Stimulated activated CD4-positive, alpha-beta T cell treated with anti-CD3 and anti-CD28 coated beads, Interleukin-1b, Interleukin-23, amount 100 ng/mL, for 4 hours (primary cell): ENCODE measurements around the gene FTCD.

ENCODE experiments used
- DNase-seq, 2 donors: peaks; one replicate each; pipeline ENCODE4 v3.0.0-alpha.2; 2020; ENCODE audit warnings: low read depth in 2 of 2

Gene FTCD

DNA sequence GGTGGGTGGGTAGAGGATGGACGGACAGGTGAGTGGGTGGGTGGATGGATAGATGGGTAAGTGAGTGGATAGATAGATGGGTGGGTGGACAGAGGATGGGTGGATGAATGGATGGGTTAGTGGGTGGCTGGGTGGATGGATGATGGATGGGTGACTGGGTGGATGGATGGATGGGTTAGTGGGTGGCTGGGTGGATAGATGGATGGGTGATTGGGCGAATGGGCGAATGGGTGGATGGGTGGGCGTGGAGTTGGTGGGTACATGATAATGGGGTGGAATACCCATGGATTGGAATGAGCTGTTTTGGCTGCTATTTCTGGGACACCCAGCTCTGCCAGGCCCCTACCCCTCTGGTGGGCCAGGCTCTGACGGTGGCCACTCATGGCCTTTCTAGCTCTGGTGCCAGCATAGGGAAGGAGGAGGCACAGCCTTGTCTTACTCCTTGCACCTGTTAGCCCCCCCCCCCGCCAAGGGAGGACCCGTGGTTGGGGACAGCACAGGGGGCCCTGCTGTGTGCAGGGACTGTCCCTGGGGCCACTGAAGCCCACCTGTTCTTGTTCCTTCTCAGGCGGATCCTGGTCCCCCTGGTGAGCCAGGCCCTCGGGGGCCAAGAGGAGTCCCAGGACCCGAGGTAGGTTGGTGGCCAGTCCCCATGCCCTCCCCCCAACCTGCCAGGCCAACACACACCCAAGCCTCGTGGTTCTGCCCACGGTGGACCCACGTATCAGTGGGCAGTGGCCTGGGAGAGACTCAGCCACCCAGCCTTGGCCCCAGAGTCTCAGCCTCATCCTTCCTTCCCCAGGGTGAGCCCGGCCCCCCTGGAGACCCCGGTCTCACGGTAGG, 31.1 kb downstream of the FTCD start:
- DNase-seq, result no peak

DNA sequence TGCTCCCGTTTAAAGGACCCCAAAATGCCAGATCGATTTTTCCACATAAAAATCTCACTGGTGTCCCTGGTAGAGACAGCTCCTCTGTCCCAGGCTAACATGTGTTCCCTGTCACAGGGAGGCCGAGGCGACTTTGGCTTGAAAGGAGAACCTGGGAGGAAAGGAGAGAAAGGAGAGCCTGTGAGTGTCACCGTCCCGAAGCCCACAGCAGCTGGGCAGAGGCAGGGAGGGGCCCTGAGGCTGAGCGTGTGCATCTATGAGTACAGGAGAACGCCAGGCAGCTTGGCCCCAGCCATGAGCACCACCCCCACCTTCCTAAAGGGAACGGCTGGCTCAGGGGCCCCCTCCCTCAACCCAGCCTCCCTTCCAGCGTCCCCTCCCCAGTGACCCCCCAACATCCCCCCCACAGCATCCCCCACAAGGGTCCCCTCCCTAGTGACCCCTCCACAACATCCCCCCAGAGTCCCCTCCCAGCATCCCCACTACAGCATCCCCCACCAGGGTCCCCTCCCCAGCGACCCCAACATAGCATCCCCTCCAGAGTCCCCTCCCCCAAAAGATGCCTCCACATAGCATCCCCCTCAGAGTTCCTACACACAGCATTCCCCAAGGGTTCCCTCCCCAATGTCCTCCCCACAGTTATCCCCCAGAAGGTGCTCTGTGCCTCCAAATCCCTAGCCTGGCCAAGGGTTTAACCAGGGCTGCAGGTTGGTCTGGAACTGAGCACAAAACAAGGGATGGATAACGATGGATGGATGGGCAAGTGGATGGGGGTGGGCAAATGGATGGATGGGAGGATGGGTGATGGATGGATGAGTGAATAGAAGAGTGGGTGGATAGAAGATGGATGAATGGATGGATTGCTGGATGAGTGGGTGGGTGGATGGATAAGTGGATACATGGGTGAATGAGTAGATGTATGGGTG, 32.4 kb downstream of the FTCD start:
- DNase-seq, result no peak

DNA sequence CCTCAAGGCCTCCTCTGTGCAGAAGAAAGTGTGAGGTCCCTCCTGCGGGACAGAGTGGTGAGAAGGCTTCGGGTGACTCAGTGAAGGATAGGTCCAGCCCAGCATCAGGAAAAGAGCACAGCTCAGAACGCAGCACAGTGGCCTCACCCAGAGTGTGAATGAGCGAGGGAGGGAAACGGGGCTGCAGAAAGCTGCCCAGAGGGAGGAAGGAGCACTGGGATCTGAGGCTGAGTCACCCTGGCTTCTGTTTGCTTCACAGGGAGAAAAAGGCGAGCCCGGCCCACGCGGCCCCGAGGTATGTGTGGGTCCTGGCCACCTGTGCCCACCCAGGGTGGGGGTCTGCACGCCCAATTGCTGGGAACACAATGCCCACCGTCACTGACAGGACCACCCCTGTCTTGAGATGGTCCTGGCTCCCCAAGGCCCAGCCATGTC, 33.1 kb downstream of the FTCD start:
- DNase-seq, result no peak

DNA sequence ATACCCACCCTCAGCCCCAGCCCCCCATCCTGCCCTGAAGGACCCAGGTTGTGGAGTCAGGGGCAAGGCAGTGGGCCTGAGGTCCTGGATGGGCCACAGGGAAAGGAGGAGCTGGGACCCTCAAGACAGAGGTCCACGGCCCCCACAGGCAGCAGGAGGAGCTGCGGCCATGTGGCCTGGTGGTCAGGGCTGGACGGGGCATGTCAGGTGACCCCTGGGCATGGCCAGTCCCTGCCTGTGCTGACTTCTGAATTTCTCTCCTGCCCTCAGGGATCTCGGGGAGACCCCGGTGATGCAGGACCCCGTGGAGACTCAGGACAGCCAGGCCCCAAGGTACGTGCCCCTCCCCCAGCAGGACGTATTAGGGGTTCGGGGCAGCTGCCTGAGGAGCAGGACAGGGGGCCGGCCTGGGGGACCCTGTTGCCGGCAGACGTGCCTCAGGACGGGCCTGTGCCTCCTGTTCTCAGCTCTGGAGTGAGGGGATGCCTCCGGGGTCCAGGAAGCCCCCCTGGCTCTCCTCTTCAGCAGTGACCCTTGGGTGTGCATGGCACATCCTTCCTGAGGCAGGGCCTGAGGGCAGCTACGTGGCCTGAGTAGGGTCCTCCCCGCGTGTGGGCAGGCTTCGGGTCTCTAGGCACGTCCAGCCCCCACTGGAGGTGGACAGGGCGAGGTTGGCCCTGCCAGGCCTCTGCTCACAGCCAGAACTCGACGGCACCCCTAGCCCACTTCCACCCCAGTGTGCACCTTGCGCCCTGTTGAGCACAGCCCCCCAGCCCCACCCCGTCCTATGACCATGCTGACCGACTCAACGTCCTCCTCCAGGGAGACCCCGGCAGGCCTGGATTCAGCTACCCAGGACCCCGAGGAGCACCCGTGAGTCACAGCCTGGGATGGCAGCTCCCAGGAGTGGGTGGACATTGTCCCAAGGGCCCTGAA, 33.8 kb downstream of the FTCD start:
- DNase-seq, result no peak

- no peak for DNase-seq
Measured at GRCh38 chr21:46120301-46121285, 34.8 kb downstream of the FTCD start.

GRCh38 chr21:46119637-46120271, 35.6 kb downstream of the FTCD start:
- no peak for DNase-seq

GRCh38 chr21:46119144-46119636, 36.2 kb downstream of the FTCD start:
- no peak for DNase-seq

DNA sequence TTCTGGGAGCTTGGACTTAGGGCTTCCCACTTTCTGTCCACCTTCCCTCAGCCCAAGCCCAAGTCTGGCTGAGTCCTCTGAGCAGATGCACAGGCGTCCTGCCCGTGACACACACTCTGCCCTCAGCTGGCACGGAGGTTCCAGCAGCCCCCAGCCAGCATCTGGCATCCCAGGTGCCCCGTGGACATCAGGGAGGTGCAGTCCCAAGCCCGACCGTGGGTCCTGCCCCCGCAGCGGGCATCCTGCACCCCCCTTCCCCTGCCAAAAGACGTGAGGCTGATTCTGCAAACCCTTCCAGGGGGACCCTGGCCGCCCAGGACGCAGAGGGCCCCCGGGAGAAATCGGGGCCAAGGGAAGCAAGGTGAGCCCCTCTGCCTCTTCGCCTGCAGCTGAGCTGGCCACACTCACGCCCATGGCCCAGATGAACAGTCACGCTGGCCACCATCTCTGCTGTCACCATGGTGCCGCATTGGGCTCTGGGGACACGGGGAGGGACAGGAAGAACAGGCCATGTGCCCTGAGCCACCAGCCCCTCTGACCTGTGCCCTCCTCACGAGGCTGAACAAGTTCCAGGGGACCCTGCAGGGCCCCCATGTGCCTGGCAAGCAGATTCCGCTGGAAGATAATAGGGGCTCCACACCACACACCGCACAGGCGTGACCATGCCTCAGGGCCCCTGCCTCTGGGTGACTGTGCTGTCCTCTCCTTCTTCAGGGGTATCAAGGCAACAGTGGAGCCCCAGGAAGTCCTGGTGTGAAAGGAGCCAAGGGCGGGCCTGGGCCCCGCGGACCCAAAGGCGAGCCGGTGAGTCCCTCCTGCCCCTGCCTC, 36.8 kb downstream of the FTCD start:
- DNase-seq, result no peak

DNA sequence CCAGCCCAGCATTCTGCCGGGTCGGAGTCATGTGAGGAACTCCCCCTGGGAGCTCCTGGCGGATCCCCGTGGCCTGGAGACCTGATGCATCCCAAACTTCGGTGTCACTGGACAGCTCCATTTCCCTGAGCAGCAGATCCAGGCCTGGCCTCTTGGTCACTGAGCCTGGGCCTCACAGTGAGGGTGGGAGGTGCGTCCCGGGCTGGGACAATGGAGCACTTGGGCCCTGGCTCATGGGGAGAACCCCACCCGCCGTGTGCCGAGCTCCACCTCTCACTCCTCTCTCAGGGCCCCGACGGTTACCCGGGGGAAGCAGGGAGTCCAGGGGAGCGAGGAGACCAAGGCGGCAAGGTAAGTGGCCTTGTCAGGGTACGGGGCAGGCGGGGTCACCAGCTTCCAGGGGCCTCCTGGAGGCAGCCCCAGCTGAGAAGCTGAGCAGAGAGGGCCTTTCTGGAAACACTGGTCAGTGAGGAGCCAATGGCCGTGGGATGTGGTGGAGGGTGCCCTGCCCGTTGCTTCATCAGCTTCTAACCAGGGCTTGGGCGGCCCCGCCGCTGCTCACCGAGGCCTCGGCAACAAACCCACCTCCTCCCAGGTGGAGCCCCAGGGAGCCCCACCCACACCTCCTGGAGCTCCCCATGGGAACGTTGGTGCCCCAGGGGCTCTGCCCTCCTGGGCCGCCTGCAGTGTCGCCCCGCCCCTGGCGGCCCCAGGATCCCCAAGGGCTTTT, 37.6 kb downstream of the FTCD start:
- no peak for DNase-seq

GRCh38 chr21:46116776-46117585, 38.4 kb downstream of the FTCD start:
- DNase-seq, result no peak

DNA sequence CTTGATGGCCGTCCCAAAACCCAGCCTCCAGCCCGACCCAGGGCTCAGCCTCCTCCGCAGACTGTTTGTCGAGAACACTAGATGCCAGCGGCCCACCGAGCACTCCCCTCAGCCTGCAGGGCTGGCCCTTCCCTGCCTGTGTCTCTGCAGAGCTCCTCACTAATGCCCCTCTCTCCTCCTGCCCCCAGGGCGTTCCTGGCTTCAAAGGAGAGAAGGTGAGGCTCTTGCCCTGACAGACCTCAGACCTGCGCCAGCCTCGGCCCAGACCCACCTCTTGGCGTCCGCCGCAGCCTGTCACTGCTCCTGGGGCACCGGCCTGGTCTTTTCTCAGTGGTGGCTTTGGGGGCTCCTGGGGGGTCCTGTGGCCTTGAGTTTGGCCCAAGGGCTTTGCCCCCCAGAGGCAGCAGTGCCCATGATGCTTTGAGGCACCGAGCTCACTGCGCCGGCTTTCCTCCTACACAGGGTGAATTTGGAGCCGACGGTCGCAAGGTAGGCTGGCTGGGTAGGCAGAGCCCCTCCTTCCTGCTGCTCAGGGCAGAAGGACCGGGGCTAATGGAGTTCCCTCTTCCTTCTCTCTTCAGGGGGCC, 39.1 kb downstream of the FTCD start:
- DNase-seq, result no peak

- DNase-seq, result no peak
Measured at GRCh38 chr21:46115441-46116188, 39.8 kb downstream of the FTCD start.

GRCh38 chr21:46114963-46115362, 40.4 kb downstream of the FTCD start:
- no peak for DNase-seq

DNA sequence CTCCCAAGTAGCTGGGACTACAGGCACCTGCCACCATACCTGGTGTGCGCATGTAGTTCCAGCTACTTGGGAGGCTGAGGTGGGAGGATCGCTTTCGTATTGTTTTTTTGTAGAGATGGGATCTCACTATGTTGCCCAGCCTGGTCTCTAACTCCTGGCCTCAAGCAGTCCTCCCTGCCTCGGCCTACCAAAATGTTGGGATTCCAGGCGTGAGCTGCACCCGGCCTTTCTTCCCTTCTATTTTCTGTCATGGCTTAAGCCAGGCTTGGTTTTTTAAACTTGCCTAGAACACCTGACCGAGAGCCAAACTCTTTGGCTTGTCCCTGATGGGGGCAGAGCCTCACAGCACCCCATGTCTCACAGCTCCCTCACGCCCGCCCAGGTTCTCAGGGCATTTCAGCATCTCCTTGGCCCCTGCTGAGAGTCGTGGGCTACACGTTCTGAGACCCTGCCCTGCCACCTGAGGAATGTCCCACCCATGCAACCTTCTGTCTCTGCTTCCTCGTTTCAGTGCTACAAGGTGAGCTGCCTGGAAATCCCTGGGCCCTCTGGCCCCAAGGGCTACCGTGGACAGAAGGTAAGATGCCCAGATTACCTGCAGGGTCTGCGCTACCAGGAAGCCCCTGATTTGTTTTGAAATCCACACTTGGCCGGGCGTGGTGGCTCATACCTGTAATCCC, 41.7 kb downstream of the FTCD start:
- DNase-seq, result no peak

DNA sequence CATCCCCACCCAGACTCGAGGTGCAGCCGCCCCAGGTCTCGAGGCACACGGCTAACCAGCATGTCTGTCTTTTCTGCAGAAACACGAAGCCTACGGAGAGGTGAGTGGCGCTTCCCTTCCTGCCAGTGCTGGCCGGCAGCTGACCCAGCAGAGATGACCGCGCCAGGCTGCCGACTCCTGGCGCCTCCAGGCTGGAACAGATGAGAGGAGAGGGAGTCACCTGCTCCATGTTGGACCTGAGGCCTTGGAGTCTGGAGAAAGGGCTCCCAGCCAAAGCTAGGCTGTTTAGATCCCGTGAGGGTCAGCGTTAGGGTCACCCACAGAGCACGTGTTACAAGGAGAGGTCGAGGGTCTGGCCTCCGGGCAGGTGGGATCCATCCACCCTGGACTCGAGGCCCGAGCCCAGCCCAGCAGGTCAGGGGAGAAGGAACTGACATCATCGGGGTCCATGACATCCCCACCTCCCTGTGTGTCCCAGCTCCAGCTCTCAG, 42.6 kb downstream of the FTCD start:
- no peak for DNase-seq
